ENCODE data around the gene SCEL.
"Not testable (repeated sequence)": the region's sequence is repeated elsewhere in the genome, so short reads cannot be mapped to it uniquely, and the experiment has no call there.

The SCEL gene

GRCh38 chr13:77535448-77535847 lies at the start of gene SCEL:
TSS of gene SCEL (plus strand) at chr13:77535706. CDS start at chr13:77555876, 20,170 bp downstream.
- no peak for DNase-seq

GRCh38 chr13:77489566-77490337 lies 45.8 kb upstream of the SCEL start:
- no peak for DNase-seq

DNA sequence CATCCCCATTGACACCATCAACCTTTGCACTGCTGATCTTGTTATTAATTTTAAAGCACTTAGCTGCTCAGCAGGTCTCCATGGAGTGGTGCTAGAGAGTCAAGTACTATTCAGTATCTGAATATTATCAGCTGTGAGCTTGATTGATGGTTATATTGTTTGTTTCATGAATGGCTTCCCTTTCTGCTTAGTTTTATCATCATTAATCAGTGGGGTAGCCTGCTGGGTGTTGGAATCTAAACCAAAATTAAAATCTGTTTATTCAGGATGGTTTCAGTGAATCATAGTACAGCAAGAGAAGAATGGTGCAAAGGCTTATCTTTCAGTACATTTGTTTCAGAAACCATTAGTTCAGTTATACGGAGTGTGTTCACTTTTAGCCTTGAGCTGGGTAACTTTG lies 42.5 kb upstream of the SCEL start:
- no peak for DNase-seq

- DNase-seq = no peak
These were observed 41.3 kb upstream of the SCEL start for GRCh38 chr13:77494226-77494625.

DNA sequence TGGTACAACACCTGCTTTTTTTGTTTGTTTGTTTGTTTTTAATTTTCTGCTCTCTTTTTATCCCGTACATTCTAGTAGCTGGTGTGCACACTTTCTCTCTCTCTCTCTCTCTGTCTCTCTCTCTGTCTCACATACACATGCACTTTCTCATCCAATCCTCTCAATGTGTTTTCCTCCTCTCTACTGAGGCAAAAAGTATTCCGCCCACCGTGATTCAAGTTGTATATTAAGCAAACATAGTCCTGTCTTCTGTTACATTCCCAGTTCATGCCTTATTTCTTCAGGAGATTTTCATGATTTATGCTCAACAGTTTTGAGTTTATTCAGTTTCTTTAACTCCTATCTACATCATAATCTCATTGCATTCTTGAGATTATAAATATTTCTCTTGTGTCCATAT lies 38.2 kb upstream of the SCEL start:
- no peak for DNase-seq

DNA sequence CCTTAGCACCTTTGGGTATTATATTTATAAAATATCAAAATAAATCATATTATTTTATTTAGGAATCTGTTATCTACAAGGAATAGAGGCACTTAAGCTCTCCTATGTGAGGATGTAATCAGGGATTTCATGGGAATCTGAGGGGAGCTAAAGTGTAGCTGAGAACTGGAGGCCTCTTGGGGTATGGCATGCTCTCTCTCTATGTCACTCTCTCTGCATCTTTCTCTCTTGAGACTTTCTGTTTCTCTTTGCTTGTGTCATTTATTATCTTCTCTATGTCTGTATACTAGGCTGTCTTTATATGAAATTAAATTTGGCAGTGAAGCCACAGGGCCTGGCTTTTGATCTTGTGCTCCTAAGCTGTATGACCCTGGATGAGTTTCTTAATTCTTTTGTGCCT lies 37.7 kb upstream of the SCEL start:
- no peak for DNase-seq

DNA sequence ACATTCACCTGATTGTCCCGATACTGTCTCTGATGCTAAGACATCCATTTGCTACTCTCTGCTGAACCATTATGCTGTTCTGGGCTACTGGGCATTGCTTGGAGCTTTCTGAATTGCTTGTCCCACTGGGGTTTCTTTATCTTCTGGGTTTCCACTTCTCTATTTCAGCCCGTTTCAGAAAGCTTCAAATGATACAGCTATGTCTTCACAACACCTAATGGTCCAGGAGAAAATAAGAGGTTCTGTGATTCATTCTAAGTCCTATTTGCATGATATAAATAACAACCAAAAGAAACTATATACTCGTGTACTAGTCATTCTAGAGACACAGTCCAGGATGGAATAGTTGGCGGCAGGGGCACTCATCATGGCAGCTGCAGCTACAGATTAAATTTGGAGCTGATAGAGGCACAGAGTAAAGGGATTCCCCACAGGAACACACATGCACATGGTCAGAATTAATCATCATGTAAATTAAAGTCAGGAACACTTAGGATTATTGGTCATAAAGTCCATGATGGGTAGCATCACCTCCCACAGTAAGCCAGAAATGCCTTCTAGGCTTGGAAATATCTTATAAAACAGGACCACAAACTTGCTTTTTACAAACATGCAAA lies 33.3 kb upstream of the SCEL start:
- no peak for DNase-seq

- no peak for DNase-seq
These were observed 32.1 kb upstream of the SCEL start for GRCh38 chr13:77503398-77503797.

DNA sequence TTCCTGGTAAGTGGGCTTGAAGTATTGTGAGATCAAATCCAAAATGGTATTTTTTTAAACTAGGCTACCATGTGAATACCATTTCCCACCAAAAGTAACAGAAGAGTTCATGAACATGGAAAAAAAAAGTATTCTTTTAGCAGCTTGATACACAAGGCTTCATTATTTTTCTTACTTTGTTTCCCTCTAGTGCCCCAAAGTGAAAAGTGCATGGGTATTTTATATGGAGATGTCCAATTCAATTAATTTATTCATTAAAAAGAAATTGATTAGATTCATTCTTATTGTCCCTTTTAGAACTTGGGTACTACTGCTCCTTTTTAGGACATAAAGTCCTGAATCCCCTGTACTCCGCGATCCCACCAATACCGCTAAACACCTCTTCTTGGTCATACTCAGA lies 28.6 kb upstream of the SCEL start:
- no peak for DNase-seq

DNA sequence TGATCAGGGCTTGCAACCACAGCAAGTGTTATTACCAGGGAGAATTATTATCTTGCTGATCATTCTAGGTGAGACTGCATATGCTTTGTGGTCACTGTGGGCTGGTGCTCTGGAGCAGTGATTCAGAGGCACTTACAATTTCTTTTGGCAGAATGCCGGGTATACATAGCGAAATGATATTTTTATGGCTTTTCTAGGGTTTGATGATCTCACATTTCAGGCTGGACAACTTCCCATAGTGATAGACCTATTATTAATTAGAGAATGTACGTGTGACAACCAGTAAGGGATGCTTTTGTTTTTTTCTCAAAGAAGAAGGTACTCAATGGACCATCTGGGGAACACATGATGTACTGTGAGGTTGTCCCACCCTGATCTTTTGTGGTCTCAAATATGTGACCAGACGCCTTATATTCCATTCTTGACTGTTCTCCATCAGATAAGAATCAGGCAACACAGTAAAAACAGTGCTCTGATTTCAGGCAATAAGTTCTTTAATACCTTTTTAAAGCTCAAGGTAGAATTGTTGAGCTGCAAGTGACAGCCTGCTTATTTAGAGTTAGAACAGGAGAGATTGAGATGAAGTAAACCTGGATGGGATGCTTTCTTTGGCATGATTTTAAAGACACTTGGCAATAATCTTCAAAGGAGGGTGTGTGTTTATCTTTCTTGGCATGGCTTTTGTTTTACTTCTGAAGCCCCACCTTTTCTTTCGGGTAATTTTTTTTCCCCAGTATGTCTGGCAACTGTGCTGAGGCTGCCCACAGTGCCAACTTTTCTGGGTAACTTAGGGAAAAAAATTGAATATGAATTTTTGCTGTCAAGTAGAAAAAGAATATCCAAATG lies 27.4 kb upstream of the SCEL start:
- DNase-seq = no peak

DNA sequence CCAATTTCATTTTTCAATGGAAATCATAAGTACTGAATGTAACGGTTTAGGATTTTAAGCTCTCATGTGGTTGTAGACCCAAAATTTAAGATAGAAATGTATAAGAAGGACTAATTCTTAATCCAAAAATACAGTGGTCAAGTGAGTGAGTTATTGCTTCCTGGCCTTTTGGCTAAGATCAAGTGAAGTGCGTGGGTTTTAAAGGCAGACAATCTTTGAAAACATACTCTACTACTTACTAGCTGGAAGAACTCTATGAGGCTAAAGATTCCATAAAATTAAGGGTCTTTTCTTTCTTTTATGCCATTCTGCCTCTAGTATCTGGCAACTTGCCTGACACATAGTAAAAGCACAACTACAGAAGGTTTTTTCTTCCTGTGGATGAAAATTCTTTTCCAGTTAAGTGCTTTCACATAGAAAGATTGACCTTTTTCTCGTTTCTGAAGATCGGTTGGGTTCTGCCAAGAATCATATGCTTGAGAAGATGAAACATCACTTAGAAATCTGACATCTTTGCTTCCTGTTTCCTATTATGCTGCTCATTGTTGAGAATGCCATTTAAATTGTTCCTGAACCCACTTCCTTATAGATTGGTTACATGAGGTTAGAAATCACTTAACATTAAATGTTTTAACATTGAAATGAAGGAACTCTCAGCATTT lies 26.4 kb upstream of the SCEL start:
- DNase-seq = no peak

DNA sequence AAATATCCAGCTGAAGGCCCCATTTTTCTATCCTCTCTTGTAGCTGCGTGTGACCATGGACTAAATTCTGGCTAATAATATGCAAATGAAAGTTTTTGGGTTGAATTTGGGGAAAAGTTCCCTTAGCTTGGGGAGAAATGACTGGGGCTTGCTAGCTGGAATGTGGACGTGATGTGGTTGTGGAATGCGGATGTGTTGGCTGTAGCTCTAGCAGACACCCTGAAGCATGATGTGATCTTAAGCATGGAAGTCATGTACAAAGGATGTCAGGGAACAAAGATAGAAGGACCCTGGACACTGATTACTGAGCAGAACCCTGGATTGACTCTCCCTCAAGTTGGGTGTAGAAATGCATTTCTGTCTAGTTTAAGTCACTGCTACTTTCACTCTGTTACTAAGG lies 25.4 kb upstream of the SCEL start:
- no peak for DNase-seq

- no peak for DNase-seq
These were observed 24.0 kb upstream of the SCEL start for GRCh38 chr13:77511552-77511951.

DNA sequence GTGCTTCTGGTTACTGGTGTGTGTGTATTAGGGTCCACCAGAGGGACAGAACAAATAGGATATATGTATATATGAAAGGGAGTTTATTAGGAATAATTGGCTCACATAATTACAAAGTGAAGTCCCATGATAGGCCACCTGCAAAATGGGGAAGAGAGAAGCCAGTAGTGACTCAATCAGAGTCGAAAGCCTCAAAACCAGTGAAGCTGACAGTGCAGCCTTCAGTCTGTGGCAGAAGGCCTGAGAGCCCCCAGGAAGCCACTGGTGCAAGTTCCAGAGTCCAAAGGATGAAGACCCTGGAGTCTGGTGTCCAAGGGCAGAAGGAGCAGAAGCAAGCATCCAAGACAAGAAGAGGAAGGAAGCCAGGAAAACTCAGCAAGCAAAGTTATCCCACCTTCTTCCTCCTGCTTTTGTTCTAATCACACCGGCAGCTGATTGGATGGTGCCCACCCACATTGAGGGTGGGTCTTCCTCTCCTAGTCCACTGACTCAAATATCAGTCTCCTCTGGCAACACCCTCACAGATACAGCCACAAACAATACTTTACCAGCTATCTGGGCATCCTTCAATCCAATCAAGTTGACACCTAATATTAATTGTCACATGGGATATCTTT lies 21.7 kb upstream of the SCEL start:
- DNase-seq = no peak

GRCh38 chr13:77514336-77514726 lies 21.2 kb upstream of the SCEL start:
- DNase-seq = no peak

- DNase-seq = no peak
These were observed 19.7 kb upstream of the SCEL start for GRCh38 chr13:77515785-77516184.

DNA sequence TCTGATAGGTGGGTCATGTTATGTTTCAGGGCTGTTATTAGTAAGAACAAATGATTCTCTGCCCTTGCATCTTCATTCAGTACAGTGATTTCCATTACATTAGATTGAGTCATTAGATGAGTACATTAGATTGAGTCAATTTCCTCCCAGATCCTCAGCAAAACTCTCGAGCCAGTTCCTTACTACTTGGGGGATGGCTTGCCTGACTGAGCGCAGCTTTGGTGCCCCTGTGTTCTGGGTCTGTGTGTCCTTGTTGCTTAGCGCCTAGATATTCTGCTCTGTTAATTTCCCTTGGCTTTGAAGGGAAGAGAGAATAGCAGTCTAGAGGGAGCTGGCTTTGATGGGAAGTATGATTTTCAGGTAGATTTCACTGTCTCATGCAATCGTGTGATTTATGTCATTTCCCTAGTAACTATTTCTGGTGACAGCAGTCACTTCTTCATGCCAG lies 19.1 kb upstream of the SCEL start:
- DNase-seq = no peak

GRCh38 chr13:77518266-77518665 lies 17.2 kb upstream of the SCEL start:
- DNase-seq = no peak

DNA sequence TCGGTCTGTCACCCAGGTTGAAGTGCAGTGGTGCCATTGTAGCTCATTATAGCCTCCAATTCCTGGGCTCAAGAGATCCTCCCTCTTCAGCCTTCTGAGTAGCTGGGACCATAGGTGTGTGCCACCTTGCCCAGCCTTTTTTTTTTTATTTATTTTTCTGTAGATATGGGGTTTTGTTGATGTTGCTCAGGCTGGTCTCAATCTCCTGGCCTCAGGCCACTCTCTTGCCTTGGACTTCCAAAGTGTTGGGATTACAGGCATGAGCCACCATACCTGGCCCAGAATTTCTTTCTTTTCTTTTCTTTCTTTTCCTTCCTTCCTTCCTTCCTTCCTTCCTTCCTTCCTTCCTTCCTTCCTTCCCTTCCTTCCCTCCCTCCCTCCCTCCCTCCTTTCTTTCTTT lies 16.1 kb upstream of the SCEL start:
- DNase-seq = not testable (repeated sequence)

GRCh38 chr13:77519808-77520207 lies 15.7 kb upstream of the SCEL start:
- DNase-seq = no peak

DNA sequence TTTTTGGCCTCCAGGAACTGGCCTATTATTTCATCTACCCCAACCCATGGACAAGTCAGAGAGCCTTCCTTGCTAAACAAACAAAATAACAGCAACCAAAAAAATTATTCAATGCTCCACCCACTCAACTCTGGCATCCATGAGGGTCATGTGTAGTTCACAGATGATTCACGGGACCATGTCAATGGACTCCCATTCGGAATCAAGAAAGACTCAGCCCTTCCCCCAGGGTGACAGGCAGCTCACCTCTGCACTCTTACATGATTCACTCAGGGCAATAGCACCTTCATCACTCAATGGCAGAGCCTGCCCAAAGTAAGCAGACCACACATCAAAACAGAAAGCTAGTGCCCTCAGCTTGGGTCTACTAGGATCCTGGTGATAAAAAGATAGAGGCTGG lies 14.3 kb upstream of the SCEL start:
- DNase-seq = no peak

DNA sequence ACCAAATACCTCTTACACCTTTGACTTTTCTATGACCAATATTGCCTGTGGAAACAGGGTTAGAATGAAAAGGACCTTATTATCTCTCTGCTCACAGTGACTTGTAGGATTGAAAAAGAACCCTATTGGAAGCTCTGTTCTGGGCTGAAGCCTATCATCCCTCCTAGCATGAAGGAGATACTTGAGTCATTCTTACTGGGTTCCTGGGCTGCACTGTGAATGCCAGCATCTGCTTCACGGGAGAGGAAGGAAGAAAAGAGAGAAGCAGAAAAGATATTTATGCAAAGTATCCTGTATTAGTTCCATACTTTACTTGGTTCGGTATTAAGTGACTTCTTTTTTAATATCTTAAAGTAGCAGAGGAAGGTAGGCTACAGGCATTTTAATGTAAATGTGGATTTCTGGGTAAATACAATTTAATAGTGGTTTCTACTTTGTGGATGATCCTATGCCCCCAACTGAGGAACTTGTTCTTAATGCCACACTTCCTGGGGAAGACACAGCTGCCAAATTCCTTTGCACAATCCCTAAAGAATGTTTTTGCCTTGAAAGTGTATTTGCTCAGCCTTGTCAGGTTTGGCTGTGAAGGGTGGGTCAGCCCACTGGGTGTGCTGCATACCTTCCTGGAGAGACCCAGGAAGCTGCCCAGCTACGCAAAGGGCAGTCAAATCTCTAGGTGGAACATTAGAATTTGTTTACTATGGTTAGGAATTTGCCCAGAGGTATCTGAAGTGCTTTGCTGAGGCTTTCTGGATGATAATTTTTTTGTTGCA lies 13.7 kb upstream of the SCEL start:
- no peak for DNase-seq
